HG03175 (cell line): Measurements from ENCODE around the gene TRDMT1.
A peak's percentile ranks its signal among the peaks of the same experiment; 100 is the strongest.

Experiments used
- ATAC-seq: cut with Tn5 transposase; IDR thresholded peaks from one replicate; pipeline ENCODE4 v1.9.1; 2021; ENCODE audit warnings: mild to moderate bottlenecking, moderate library complexity; ENCODE audit not compliant: unreplicated experiment

Gene TRDMT1

GRCh38 chr10:17212802-17213221 lies 11.3 kb upstream of the TRDMT1 start:
- ATAC-seq, result no peak

- no peak for ATAC-seq
These were observed 8.9 kb upstream of the TRDMT1 start for GRCh38 chr10:17210361-17210760.

GRCh38 chr10:17209881-17210280 lies 8.4 kb upstream of the TRDMT1 start:
- ATAC-seq, result no peak

- no peak for ATAC-seq
These were observed 7.8 kb upstream of the TRDMT1 start for GRCh38 chr10:17209302-17209701.

- ATAC-seq, result no peak
These were observed 7.0 kb upstream of the TRDMT1 start for GRCh38 chr10:17208476-17208875.

- ATAC-seq, result peak; percentile 68
These were observed 4.8 kb upstream of the TRDMT1 start for GRCh38 chr10:17206210-17206709.

- no peak for ATAC-seq
These were observed 1.9 kb upstream of the TRDMT1 start for GRCh38 chr10:17203416-17203815.

GRCh38 chr10:17202999-17203398 lies 1.5 kb upstream of the TRDMT1 start:
- no peak for ATAC-seq

- ATAC-seq, result no peak
These were observed 1.0 kb upstream of the TRDMT1 start for GRCh38 chr10:17202506-17202905.

- ATAC-seq, result no peak
These were observed 283 bp upstream of the TRDMT1 start for GRCh38 chr10:17201794-17202116.

GRCh38 chr10:17200001-17200911 lies 1.2 kb downstream of the TRDMT1 start:
- ATAC-seq, result peak; percentile 22

- no peak for ATAC-seq
These were observed 2.1 kb downstream of the TRDMT1 start for GRCh38 chr10:17199351-17199804.

GRCh38 chr10:17196573-17196972 lies 4.9 kb downstream of the TRDMT1 start:
- ATAC-seq, result no peak

GRCh38 chr10:17196045-17196444 lies 5.4 kb downstream of the TRDMT1 start:
- ATAC-seq, result no peak

GRCh38 chr10:17195083-17195482 lies 6.4 kb downstream of the TRDMT1 start:
- ATAC-seq, result no peak

GRCh38 chr10:17190602-17191001 lies 10.9 kb downstream of the TRDMT1 start:
- no peak for ATAC-seq

GRCh38 chr10:17188644-17189172 lies 12.8 kb downstream of the TRDMT1 start:
- ATAC-seq, result no peak

- ATAC-seq, result no peak
These were observed 15.6 kb downstream of the TRDMT1 start for GRCh38 chr10:17185873-17186272.

- ATAC-seq, result no peak
These were observed 18.4 kb downstream of the TRDMT1 start for GRCh38 chr10:17183110-17183509.

- ATAC-seq, result no peak
These were observed 19.7 kb downstream of the TRDMT1 start for GRCh38 chr10:17181751-17182150.

GRCh38 chr10:17181110-17181509 lies 20.4 kb downstream of the TRDMT1 start:
- ATAC-seq, result no peak

GRCh38 chr10:17179002-17179401 lies 22.5 kb downstream of the TRDMT1 start:
- no peak for ATAC-seq
